A549 (cell line): Measurements from ENCODE around the gene ELP2.

Experiments
- CHD4 ChIP-seq: fragments of 200-600 bp; sonication (generic); IDR thresholded peaks from 2 replicates; pipeline ENCODE4 v1.6.1; 2016; ENCODE audit warnings: antibody characterized with exemption, mild to moderate bottlenecking, borderline replicate concordance
- EP300 ChIP-seq, 2 experiments: fragments of >200 bp; sonication (Bioruptor Twin); formaldehyde crosslinking; IDR thresholded peaks; 2 replicates in 1 of 2; 3 replicates in 1 of 2; pipeline ENCODE4 v1.6.1; 2016 to 2017
- KDM1A ChIP-seq: fragments of 200-600 bp; sonication (generic); IDR thresholded peaks from 2 replicates; pipeline ENCODE4 v1.6.1; 2016; ENCODE audit warnings: low read depth, mild to moderate bottlenecking
- MYC ChIP-seq: IDR thresholded peaks from 2 replicates; pipeline ENCODE4 v1.6.1; 2012; ENCODE audit warnings: mild to moderate bottlenecking, inconsistent platforms, low read length, improper control_type of control experiment, borderline replicate concordance
- NR3C1 ChIP-seq: fragments of >200 bp; sonication (Bioruptor Twin); formaldehyde crosslinking; IDR thresholded peaks from 3 replicates; pipeline ENCODE4 v1.6.1; 2017
- PHF8 ChIP-seq: fragments of 200-600 bp; sonication (generic); IDR thresholded peaks from 2 replicates; pipeline ENCODE4 v1.6.1; 2016; ENCODE audit warnings: low read depth, mild to moderate bottlenecking, antibody characterized with exemption, moderate library complexity, borderline replicate concordance
- POLR2A ChIP-seq: IDR thresholded peaks from 2 replicates; pipeline ENCODE4 v1.6.1; 2012; ENCODE audit warnings: mild to moderate bottlenecking, low read length
- RNF2 ChIP-seq: fragments of 200-600 bp; sonication (generic); IDR thresholded peaks from 2 replicates; pipeline ENCODE4 v1.6.1; 2016; ENCODE audit warnings: low read depth, mild to moderate bottlenecking, antibody characterized with exemption, moderate library complexity, borderline replicate concordance
- TF ChIP-seq, protein P1 (sequence below): fragments of >200 bp; sonication (Bioruptor Twin); formaldehyde crosslinking; IDR thresholded peaks from 3 replicates; pipeline ENCODE4 v1.5.1; 2016
- TF ChIP-seq, protein P2 (sequence below): fragments of 200-600 bp; sonication (generic); IDR thresholded peaks from 2 replicates; pipeline ENCODE4 v1.6.1; 2016; ENCODE audit warnings: antibody characterized with exemption, mild to moderate bottlenecking, moderate library complexity
- TF ChIP-seq, protein P3 (sequence below): fragments of >200 bp; sonication (Bioruptor Twin); formaldehyde crosslinking; IDR thresholded peaks from 3 replicates; pipeline ENCODE4 v1.6.1; 2016

DNA sequence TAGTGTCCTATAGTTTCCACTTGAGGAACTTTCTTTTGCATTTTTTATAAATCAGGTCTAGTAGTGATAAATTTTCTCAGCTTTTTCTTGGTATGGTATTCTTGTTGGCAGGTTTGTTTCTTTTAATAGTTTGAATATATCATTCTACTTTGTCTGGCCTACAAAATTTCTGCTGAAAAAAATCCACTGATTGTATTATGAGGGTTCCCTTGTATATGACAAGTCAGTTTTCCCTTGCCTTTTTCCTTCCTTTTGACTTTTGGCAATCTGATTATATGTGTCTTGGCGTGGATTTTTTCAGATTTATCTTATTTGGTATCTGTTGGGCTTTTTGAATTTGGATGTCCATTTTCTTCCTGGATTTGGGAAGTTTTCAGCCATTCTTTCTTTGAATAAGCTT, 99.5 kb downstream of the ELP2 start:
- TF ChIP-seq, protein P1, sequence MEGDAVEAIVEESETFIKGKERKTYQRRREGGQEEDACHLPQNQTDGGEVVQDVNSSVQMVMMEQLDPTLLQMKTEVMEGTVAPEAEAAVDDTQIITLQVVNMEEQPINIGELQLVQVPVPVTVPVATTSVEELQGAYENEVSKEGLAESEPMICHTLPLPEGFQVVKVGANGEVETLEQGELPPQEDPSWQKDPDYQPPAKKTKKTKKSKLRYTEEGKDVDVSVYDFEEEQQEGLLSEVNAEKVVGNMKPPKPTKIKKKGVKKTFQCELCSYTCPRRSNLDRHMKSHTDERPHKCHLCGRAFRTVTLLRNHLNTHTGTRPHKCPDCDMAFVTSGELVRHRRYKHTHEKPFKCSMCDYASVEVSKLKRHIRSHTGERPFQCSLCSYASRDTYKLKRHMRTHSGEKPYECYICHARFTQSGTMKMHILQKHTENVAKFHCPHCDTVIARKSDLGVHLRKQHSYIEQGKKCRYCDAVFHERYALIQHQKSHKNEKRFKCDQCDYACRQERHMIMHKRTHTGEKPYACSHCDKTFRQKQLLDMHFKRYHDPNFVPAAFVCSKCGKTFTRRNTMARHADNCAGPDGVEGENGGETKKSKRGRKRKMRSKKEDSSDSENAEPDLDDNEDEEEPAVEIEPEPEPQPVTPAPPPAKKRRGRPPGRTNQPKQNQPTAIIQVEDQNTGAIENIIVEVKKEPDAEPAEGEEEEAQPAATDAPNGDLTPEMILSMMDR = no peak
- TF ChIP-seq CHD4 (no peak), EP300 (IDR thresholded peaks at IDR 0.05) (no peak), PHF8 (no peak), MYC (no peak), RNF2 (no peak), POLR2A (no peak), NR3C1 (no peak), KDM1A (no peak)
- TF ChIP-seq, protein P2, sequence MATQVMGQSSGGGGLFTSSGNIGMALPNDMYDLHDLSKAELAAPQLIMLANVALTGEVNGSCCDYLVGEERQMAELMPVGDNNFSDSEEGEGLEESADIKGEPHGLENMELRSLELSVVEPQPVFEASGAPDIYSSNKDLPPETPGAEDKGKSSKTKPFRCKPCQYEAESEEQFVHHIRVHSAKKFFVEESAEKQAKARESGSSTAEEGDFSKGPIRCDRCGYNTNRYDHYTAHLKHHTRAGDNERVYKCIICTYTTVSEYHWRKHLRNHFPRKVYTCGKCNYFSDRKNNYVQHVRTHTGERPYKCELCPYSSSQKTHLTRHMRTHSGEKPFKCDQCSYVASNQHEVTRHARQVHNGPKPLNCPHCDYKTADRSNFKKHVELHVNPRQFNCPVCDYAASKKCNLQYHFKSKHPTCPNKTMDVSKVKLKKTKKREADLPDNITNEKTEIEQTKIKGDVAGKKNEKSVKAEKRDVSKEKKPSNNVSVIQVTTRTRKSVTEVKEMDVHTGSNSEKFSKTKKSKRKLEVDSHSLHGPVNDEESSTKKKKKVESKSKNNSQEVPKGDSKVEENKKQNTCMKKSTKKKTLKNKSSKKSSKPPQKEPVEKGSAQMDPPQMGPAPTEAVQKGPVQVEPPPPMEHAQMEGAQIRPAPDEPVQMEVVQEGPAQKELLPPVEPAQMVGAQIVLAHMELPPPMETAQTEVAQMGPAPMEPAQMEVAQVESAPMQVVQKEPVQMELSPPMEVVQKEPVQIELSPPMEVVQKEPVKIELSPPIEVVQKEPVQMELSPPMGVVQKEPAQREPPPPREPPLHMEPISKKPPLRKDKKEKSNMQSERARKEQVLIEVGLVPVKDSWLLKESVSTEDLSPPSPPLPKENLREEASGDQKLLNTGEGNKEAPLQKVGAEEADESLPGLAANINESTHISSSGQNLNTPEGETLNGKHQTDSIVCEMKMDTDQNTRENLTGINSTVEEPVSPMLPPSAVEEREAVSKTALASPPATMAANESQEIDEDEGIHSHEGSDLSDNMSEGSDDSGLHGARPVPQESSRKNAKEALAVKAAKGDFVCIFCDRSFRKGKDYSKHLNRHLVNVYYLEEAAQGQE = no peak
- TF ChIP-seq, protein P3, sequence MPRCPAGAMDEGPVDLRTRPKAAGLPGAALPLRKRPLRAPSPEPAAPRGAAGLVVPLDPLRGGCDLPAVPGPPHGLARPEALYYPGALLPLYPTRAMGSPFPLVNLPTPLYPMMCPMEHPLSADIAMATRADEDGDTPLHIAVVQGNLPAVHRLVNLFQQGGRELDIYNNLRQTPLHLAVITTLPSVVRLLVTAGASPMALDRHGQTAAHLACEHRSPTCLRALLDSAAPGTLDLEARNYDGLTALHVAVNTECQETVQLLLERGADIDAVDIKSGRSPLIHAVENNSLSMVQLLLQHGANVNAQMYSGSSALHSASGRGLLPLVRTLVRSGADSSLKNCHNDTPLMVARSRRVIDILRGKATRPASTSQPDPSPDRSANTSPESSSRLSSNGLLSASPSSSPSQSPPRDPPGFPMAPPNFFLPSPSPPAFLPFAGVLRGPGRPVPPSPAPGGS = no peak
